NOMO-1 treated with DMSO at 0.1 percent for 48 hours (cell line): ENCODE results near the gene COBLL1.
"Not testable (repeated sequence)": the region's sequence is repeated elsewhere in the genome, so short reads cannot be mapped to it uniquely, and the experiment has no call there.

Experiments
- DNase-seq: peaks from one replicate; lab custom pipeline; 2025; ENCODE audit not compliant: unreplicated experiment; lab: John Stamatoyannopoulos, UW

The COBLL1 gene

GRCh38 chr2:164841719-164842623 is at the start of gene COBLL1:
COBLL1 (minus strand) TSS chr2:164841823; CDS start chr2:164841196, 627 bp downstream.
- peak; percentile 19 for DNase-seq

GRCh38 chr2:164890544-164890943 is 48.9 kb upstream of the COBLL1 start:
- no peak for DNase-seq

- no peak for DNase-seq
These were observed 47.0 kb upstream of the COBLL1 start for GRCh38 chr2:164888592-164888991.

- DNase-seq: no peak
These were observed 46.0 kb upstream of the COBLL1 start for GRCh38 chr2:164887434-164888144.

- DNase-seq: no peak
These were observed 40.7 kb upstream of the COBLL1 start for GRCh38 chr2:164882276-164882675.

- no peak for DNase-seq
These were observed 39.9 kb upstream of the COBLL1 start for GRCh38 chr2:164881524-164881923.

GRCh38 chr2:164879901-164880535 is 38.4 kb upstream of the COBLL1 start:
- DNase-seq: no peak

GRCh38 chr2:164877927-164878326 is 36.3 kb upstream of the COBLL1 start:
- no peak for DNase-seq

- no peak for DNase-seq
These were observed 35.5 kb upstream of the COBLL1 start for GRCh38 chr2:164877169-164877568.

- DNase-seq: no peak
These were observed 33.9 kb upstream of the COBLL1 start for GRCh38 chr2:164875334-164876205.

- DNase-seq: no peak
These were observed 31.7 kb upstream of the COBLL1 start for GRCh38 chr2:164873210-164873908.

- DNase-seq: no peak
These were observed 29.8 kb upstream of the COBLL1 start for GRCh38 chr2:164871404-164871803.

- DNase-seq: no peak
These were observed 27.8 kb upstream of the COBLL1 start for GRCh38 chr2:164869420-164869772.

GRCh38 chr2:164868563-164869419 is 27.2 kb upstream of the COBLL1 start:
- DNase-seq: no peak

- DNase-seq: no peak
These were observed 26.3 kb upstream of the COBLL1 start for GRCh38 chr2:164867779-164868397.

- peak; percentile 78 for DNase-seq
These were observed 24.8 kb upstream of the COBLL1 start for GRCh38 chr2:164866381-164866780.

- no peak for DNase-seq
These were observed 19.0 kb upstream of the COBLL1 start for GRCh38 chr2:164860694-164861042.

GRCh38 chr2:164859906-164860693 is 18.5 kb upstream of the COBLL1 start:
- DNase-seq: not testable (repeated sequence)
